ENCODE measurements around the gene SYNGR3.

Gene SYNGR3

GRCh38 chr16:1973461-1974156, 16.2 kb upstream of the SYNGR3 start:
- Histone ChIP-seq H3K27ac (ENCODE audit: low read depth, low read length) (no peak overlapping the region), H3K9me3 (ENCODE audit: control insufficient read depth, insufficient read depth, low read depth, low read length) (no peaks in the 10 kb centered on the region), H3K9ac (ENCODE audit: low read length) (no peak overlapping the region), H3K4me3 (ENCODE audit: low read depth, low read length) (no peak overlapping the region), H3K4me1 (ENCODE audit: control insufficient read depth, insufficient read depth, low read length) (peaks cover 7% of the 10 kb centered on the region), H3K27me3 (ENCODE audit: control insufficient read depth, insufficient read depth, low read length) (no peaks in the 10 kb centered on the region; the same call in 1 of the 2 replicates), H3K36me3 (ENCODE audit: control insufficient read depth, insufficient read depth, low read length) (peaks cover 43% of the 10 kb centered on the region)

DNA sequence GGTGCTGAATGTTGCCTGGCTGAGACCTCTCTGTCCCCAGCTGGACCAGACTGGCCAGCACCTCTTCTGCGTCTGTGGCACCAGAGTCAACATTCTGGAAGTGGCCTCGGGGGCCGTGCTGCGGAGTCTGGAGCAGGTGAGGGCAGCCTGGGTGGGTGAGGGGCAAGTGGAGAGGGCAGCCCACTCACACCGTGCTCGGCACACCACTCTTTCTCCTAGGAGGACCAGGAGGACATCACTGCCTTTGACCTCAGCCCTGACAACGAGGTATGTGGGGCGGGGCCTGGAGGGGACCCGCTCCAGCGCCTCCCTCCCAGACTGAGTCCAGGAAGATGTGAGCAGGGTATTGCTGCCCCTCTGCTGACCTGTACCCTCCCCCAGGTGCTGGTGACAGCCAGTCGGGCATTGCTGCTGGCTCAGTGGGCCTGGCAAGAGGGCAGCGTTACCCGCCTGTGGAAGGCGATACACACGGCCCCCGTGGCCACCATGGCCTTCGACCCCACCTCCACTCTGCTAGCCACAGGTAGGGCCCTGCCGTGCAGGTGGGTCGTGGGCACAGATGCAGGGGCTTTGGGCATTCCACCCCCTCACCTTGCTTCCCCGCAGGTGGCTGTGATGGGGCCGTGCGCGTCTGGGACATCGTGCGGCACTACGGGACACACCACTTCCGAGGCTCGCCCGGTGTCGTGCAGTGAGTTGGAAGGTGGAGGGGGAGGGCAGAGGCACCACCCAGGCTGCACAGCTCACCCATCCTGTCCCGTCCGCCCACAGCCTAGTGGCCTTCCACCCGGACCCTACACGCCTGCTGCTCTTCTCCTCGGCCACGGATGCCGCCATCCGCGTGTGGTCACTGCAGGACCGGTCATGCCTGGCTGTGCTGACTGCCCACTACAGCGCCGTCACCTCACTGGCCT, 15.4 kb upstream of the SYNGR3 start:
- Histone ChIP-seq H3K27ac (ENCODE audit: low read depth, low read length) (no peak overlapping the region), H3K27me3 (ENCODE audit: control insufficient read depth, insufficient read depth, low read length) (peaks cover 4% of the 10 kb centered on the region), H3K9ac (ENCODE audit: low read length) (no peak overlapping the region), H3K9me3 (ENCODE audit: control insufficient read depth, insufficient read depth, low read depth, low read length) (no peaks in the 10 kb centered on the region), H3K4me3 (ENCODE audit: low read depth, low read length) (no peak overlapping the region), H3K4me1 (ENCODE audit: control insufficient read depth, insufficient read depth, low read length) (peaks cover 8% of the 10 kb centered on the region), H3K36me3 (ENCODE audit: control insufficient read depth, insufficient read depth, low read length) (peaks cover 43% of the 10 kb centered on the region)

- H3K9me3 ChIP-seq (ENCODE audit: control insufficient read depth, insufficient read depth, low read depth, low read length), result no peaks in the 10 kb centered on the region
- no peak overlapping the region for H3K4me3 ChIP-seq (ENCODE audit: low read depth, low read length)
- H3K36me3 ChIP-seq (ENCODE audit: control insufficient read depth, insufficient read depth, low read length), result peaks cover 43% of the 10 kb centered on the region
- no peak overlapping the region for H3K27ac ChIP-seq (ENCODE audit: low read depth, low read length)
- peaks cover 16% of the 10 kb centered on the region for H3K27me3 ChIP-seq (ENCODE audit: control insufficient read depth, insufficient read depth, low read length)
- H3K4me1 ChIP-seq (ENCODE audit: control insufficient read depth, insufficient read depth, low read length), result peaks cover 14% of the 10 kb centered on the region
- no peak overlapping the region for H3K9ac ChIP-seq (ENCODE audit: low read length)
Measured at GRCh38 chr16:1975432-1976215, 14.1 kb upstream of the SYNGR3 start.

DNA sequence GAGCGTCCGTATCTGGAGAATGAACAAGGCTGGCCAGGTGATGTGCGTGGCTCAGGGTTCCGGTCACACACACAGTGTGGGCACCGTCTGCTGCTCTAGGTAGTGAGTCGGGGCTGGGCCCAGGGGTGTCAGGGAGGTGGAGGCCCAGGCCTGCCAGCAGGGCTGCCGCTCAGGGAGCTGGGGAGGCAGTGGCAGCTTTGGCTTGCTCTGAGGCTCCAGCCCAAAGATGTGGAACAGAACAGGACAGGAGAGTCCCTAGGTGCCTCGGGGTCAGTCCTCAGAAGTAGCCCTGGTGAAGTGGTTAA, 13.6 kb upstream of the SYNGR3 start:
- peaks cover 21% of the 10 kb centered on the region for H3K27me3 ChIP-seq (ENCODE audit: control insufficient read depth, insufficient read depth, low read length)
- peaks cover 17% of the 10 kb centered on the region for H3K4me1 ChIP-seq (ENCODE audit: control insufficient read depth, insufficient read depth, low read length)

DNA sequence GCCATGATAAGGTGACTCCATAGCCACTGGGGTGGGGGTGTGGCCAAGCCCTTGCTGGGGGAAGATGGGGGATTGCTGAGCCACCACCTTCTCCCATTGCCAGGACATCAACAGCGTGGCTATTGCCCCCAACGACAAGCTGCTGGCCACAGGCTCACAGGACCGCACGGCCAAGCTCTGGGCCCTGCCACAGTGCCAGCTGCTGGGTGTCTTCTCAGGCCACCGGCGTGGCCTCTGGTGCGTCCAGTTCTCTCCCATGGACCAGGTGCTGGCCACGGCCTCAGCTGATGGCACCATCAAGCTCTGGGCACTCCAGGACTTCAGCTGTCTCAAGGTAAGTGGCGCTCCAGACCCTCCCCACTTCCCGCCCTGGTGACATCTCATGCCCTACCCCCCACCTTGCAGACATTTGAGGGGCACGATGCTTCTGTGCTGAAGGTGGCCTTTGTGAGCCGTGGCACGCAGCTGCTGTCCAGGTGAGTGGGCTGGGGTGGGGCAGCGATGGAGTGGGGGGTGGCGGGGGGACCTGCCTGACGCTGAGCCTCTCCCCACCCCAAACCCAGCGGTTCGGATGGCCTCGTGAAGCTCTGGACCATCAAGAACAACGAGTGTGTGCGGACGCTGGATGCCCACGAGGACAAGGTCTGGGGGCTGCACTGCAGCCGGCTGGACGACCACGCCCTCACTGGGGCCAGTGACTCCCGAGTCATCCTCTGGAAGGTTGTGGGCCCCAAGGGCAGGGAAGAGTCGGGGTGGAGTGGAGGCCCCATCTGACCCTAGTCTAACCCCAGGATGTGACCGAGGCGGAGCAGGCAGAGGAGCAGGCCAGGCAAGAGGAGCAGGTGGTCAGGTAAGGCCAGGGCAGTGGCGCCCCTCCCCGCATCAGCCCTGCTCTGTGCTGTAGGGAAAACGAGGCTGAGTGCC, 12.6 kb upstream of the SYNGR3 start:
- Histone ChIP-seq H3K36me3 (ENCODE audit: control insufficient read depth, insufficient read depth, low read length) (peaks cover 43% of the 10 kb centered on the region), H3K27ac (ENCODE audit: low read depth, low read length) (no peak overlapping the region), H3K27me3 (ENCODE audit: control insufficient read depth, insufficient read depth, low read length) (peaks cover 32% of the 10 kb centered on the region), H3K9ac (ENCODE audit: low read length) (no peak overlapping the region), H3K9me3 (ENCODE audit: control insufficient read depth, insufficient read depth, low read depth, low read length) (no peaks in the 10 kb centered on the region), H3K4me3 (ENCODE audit: low read depth, low read length) (no peak overlapping the region), H3K4me1 (ENCODE audit: control insufficient read depth, insufficient read depth, low read length) (peaks cover 27% of the 10 kb centered on the region)

More for the DNA sequence above, 13.6 kb upstream of the SYNGR3 start:
- Histone ChIP-seq H3K27ac (ENCODE audit: low read depth, low read length) (no peak overlapping the region), H3K36me3 (ENCODE audit: control insufficient read depth, insufficient read depth, low read length) (peaks cover 43% of the 10 kb centered on the region), H3K9ac (ENCODE audit: low read length) (no peak overlapping the region), H3K4me3 (ENCODE audit: low read depth, low read length) (no peak overlapping the region), H3K9me3 (ENCODE audit: control insufficient read depth, insufficient read depth, low read depth, low read length) (no peaks in the 10 kb centered on the region)

GRCh38 chr16:1977875-1978268, 11.9 kb upstream of the SYNGR3 start:
- Histone ChIP-seq H3K9me3 (ENCODE audit: control insufficient read depth, insufficient read depth, low read depth, low read length) (no peaks in the 10 kb centered on the region), H3K27me3 (ENCODE audit: control insufficient read depth, insufficient read depth, low read length) (peaks cover 38% of the 10 kb centered on the region), H3K4me1 (ENCODE audit: control insufficient read depth, insufficient read depth, low read length) (peaks cover 24% of the 10 kb centered on the region), H3K36me3 (ENCODE audit: control insufficient read depth, insufficient read depth, low read length) (peaks cover 43% of the 10 kb centered on the region), H3K27ac (ENCODE audit: low read depth, low read length) (no peak overlapping the region), H3K4me3 (ENCODE audit: low read depth, low read length) (no peak overlapping the region), H3K9ac (ENCODE audit: low read length) (no peak overlapping the region)

DNA sequence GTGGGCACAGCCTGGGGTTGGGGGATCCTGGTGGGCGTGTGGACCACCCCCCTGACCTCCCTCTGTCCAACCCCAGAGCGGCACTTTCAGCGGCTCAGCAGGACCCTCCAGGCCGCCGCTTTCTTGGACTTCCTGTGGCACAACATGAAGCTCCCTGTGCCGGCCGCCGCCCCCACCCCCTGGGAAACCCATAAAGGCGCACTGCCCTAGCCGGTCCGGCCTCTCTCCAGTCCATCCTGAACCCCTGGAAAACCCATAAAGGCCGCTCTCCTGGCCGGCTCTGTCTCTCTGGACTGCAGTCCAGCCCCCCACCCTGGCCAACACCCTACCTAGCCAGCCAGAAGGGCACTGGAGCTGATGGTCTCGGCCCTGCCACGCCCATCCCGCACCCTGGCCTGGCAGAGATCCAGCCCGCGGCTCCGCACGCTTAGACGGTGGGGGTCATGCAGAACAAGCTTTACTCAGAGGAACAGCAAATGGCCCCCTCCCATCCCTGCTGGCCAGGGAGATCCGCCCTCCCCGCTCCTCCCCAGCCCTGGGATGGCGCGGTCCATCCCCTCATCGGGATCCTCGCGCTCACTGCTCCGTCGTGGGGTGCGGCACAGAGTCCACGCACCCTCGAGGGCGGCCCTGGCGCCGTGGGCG, 11.2 kb upstream of the SYNGR3 start:
- Histone ChIP-seq H3K27ac (ENCODE audit: low read depth, low read length) (no peak overlapping the region), H3K9ac (ENCODE audit: low read length) (no peak overlapping the region), H3K27me3 (ENCODE audit: control insufficient read depth, insufficient read depth, low read length) (peaks cover 43% of the 10 kb centered on the region), H3K36me3 (ENCODE audit: control insufficient read depth, insufficient read depth, low read length) (peaks cover 43% of the 10 kb centered on the region), H3K4me3 (ENCODE audit: low read depth, low read length) (peak overlapping the region; percentile 69), H3K4me1 (ENCODE audit: control insufficient read depth, insufficient read depth, low read length) (peaks cover 28% of the 10 kb centered on the region), H3K9me3 (ENCODE audit: control insufficient read depth, insufficient read depth, low read depth, low read length) (no peaks in the 10 kb centered on the region)

DNA sequence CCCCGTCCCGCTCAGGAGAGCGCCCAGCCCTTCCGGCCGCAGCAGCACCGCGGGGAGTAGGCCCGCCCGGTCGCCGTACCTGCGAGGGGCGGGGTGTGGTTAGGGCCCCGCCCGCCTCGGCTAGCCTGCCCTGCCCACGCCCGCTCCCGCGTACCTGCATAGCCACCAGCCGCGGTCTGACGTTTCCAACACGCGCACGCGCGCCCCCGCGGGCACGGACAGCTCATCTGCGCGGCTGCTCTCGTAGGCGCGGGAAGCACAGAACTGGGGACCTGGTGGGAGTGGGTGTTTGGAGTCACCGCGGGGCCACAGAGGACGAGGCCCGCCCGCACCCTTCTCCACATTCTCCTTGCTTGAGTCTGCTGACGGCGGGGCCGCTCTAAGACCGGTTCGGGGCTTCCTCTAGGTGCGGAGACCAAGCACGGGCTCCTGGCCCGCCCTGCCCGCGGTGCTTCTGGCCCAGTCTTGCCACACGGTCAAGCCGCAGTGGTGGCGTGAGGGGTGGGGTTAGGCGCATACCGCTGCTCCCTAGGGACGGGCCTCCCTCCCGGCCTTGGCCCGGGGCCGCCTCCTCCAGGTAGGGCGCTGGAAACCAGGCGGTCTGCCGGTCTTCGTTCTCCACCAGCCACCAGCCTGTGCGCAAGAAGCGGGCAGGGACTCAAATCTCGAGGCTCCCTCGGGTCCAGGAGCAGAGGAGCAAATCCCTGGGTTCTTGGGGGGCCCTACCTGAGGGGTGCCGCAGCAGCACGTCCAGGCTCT, 10.3 kb upstream of the SYNGR3 start:
- peaks cover 38% of the 10 kb centered on the region for H3K36me3 ChIP-seq (ENCODE audit: control insufficient read depth, insufficient read depth, low read length)
- peaks cover 43% of the 10 kb centered on the region for H3K27me3 ChIP-seq (ENCODE audit: control insufficient read depth, insufficient read depth, low read length)

DNA sequence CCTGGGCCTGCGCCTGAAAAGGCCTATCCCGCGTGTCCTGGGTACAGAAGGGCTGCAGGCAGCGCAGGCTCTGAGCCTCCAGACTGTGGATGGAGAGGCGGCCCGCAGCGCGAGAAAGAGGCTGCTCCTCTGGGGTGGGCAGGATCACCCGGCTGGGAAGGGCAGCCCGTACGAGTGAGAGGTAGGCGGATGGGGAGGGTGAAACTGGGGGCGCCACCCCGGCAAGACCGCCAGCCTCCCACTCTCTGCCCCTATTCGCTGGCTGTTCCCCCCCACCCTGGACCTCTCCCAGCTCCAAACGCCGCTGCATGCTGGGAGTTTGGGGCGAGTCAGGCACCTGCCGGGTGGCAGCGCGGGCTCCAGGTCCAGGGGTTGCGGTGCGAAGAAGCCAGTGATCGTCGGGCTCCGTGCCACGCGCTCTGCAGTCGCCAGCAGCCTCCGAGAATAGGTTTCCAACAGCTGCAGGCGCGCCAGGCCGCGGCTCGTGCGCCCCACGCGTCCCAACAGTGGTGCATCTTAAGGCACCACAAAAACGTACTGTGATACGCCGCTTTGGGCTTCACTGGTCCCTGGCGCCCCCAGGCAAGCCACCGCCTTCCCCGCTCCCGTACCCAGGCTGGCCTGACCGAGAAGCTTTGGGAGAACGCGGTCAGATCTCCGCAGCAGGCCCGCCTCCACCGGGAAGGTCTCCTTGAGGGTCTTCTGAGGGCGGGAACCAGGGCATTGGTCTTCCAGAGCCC, 9.6 kb upstream of the SYNGR3 start:
- peaks cover 30% of the 10 kb centered on the region for H3K36me3 ChIP-seq (ENCODE audit: control insufficient read depth, insufficient read depth, low read length)
- H3K9me3 ChIP-seq (ENCODE audit: control insufficient read depth, insufficient read depth, low read depth, low read length), result no peaks in the 10 kb centered on the region
- H3K4me3 ChIP-seq (ENCODE audit: low read depth, low read length), result peak overlapping the region; percentile 69
- peak overlapping the region; percentile 56 for H3K9ac ChIP-seq (ENCODE audit: low read length)
- H3K27me3 ChIP-seq (ENCODE audit: control insufficient read depth, insufficient read depth, low read length), result peaks cover 43% of the 10 kb centered on the region
- H3K27ac ChIP-seq (ENCODE audit: low read depth, low read length), result no peak overlapping the region
- H3K4me1 ChIP-seq (ENCODE audit: control insufficient read depth, insufficient read depth, low read length), result peaks cover 33% of the 10 kb centered on the region

More for the DNA sequence above, 10.3 kb upstream of the SYNGR3 start:
- Histone ChIP-seq H3K4me1 (ENCODE audit: control insufficient read depth, insufficient read depth, low read length) (peaks cover 28% of the 10 kb centered on the region), H3K9ac (ENCODE audit: low read length) (peak overlapping the region; percentile 56), H3K27ac (ENCODE audit: low read depth, low read length) (no peak overlapping the region), H3K4me3 (ENCODE audit: low read depth, low read length) (peak overlapping the region; percentile 69), H3K9me3 (ENCODE audit: control insufficient read depth, insufficient read depth, low read depth, low read length) (no peaks in the 10 kb centered on the region)

All from HUES6 (cell line).